ENCODE data around the gene HNRNPA2B1. TPM values are rescaled to one million over a fixed set of nuclear protein-coding genes. Genes with fewer than 3 reads are reported as not detected.

HNRNPA2B1 gene
- total and polyA plus RNA-seq, 2 experiments from 2014 or later: 450 to 880 TPM

GRCh38 chr7:26183545-26184280 is 16.8 kb downstream of the HNRNPA2B1 start:
- Histone ChIP-seq H3K36me3 (peaks cover 3% of the 10 kb centered on the region), H3K9me3 (ENCODE audit: low read depth) (no peaks in the 10 kb centered on the region), H3K27me3 (no peaks in the 10 kb centered on the region), H3K4me1 (ENCODE audit: low read depth) (no peaks in the 10 kb centered on the region), H3K4me3 (no peak overlapping the region), H3K27ac (peak overlapping the region; percentile 64)
- DNase-seq (ENCODE audit: low read depth in 1 of 2, low spot score in 1 of 2): no peak
- TF ChIP-seq, protein P1, sequence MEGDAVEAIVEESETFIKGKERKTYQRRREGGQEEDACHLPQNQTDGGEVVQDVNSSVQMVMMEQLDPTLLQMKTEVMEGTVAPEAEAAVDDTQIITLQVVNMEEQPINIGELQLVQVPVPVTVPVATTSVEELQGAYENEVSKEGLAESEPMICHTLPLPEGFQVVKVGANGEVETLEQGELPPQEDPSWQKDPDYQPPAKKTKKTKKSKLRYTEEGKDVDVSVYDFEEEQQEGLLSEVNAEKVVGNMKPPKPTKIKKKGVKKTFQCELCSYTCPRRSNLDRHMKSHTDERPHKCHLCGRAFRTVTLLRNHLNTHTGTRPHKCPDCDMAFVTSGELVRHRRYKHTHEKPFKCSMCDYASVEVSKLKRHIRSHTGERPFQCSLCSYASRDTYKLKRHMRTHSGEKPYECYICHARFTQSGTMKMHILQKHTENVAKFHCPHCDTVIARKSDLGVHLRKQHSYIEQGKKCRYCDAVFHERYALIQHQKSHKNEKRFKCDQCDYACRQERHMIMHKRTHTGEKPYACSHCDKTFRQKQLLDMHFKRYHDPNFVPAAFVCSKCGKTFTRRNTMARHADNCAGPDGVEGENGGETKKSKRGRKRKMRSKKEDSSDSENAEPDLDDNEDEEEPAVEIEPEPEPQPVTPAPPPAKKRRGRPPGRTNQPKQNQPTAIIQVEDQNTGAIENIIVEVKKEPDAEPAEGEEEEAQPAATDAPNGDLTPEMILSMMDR (IDR thresholded peaks at IDR 0.05; ENCODE audit: low read depth, low read length): no peak

- H3K27ac ChIP-seq: peak overlapping the region; percentile 64
- TF ChIP-seq, protein P1 (IDR thresholded peaks at IDR 0.05; ENCODE audit: low read depth, low read length): no peak
- no peaks in the 10 kb centered on the region for H3K4me1 ChIP-seq (ENCODE audit: low read depth)
- DNase-seq (ENCODE audit: low read depth in 1 of 2, low spot score in 1 of 2): no peak
- no peaks in the 10 kb centered on the region for H3K9me3 ChIP-seq (ENCODE audit: low read depth)
- H3K36me3 ChIP-seq: no peaks in the 10 kb centered on the region
- H3K4me3 ChIP-seq: no peak overlapping the region
- no peaks in the 10 kb centered on the region for H3K27me3 ChIP-seq
Observed at GRCh38 chr7:26182706-26183105, 17.8 kb downstream of the HNRNPA2B1 start.

DNA sequence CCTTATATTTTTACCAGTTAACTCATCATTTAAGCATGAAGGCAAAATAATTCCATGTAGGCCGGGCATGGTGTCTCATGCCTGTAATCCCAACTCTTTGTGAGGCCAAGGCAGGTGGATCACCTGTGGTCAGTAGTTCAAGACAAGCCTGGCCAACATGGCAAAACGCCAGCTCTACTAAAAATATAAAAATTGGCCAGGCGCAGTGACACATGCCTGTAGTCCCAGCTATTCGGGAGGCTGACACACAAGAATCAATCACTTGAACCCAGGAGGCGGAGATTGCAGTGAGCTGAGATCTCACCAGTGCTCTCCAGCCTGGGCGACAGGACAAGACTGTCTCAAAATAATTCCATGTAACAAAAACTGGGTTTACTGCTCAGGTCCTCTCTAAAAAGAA is 18.3 kb downstream of the HNRNPA2B1 start:
- TF ChIP-seq, protein P1 (IDR thresholded peaks at IDR 0.05; ENCODE audit: low read depth, low read length): no peak
- Histone ChIP-seq H3K4me3 (no peak overlapping the region), H3K27ac (peak overlapping the region; percentile 64), H3K9me3 (ENCODE audit: low read depth) (no peaks in the 10 kb centered on the region), H3K27me3 (no peaks in the 10 kb centered on the region), H3K4me1 (ENCODE audit: low read depth) (no peaks in the 10 kb centered on the region), H3K36me3 (no peaks in the 10 kb centered on the region)
- DNase-seq (ENCODE audit: low read depth in 1 of 2, low spot score in 1 of 2): no peak

- H3K9me3 ChIP-seq (ENCODE audit: low read depth): no peaks in the 10 kb centered on the region
- DNase-seq (ENCODE audit: low read depth in 1 of 2, low spot score in 1 of 2): no peak
- no peaks in the 10 kb centered on the region for H3K27me3 ChIP-seq
- no peak overlapping the region for H3K4me3 ChIP-seq
- no peaks in the 10 kb centered on the region for H3K4me1 ChIP-seq (ENCODE audit: low read depth)
- TF ChIP-seq, protein P1 (IDR thresholded peaks at IDR 0.05; ENCODE audit: low read depth, low read length): no peak
- H3K36me3 ChIP-seq: no peaks in the 10 kb centered on the region
- H3K27ac ChIP-seq: peak overlapping the region; percentile 64
Observed at GRCh38 chr7:26181474-26182227, 18.9 kb downstream of the HNRNPA2B1 start.

- H3K36me3 ChIP-seq: no peaks in the 10 kb centered on the region
- no peak overlapping the region for H3K4me3 ChIP-seq
- DNase-seq (ENCODE audit: low read depth in 1 of 2, low spot score in 1 of 2): peak in 1 of 2 donors; percentile 67
- TF ChIP-seq, protein P1 (IDR thresholded peaks at IDR 0.05; ENCODE audit: low read depth, low read length): no peak
- H3K27ac ChIP-seq: no peak overlapping the region
- H3K4me1 ChIP-seq (ENCODE audit: low read depth): no peaks in the 10 kb centered on the region
- H3K9me3 ChIP-seq (ENCODE audit: low read depth): no peaks in the 10 kb centered on the region
- no peaks in the 10 kb centered on the region for H3K27me3 ChIP-seq
Observed at GRCh38 chr7:26180792-26181198, 19.8 kb downstream of the HNRNPA2B1 start.
